Measurements from ENCODE around the gene LURAP1L.

The LURAP1L gene

DNA sequence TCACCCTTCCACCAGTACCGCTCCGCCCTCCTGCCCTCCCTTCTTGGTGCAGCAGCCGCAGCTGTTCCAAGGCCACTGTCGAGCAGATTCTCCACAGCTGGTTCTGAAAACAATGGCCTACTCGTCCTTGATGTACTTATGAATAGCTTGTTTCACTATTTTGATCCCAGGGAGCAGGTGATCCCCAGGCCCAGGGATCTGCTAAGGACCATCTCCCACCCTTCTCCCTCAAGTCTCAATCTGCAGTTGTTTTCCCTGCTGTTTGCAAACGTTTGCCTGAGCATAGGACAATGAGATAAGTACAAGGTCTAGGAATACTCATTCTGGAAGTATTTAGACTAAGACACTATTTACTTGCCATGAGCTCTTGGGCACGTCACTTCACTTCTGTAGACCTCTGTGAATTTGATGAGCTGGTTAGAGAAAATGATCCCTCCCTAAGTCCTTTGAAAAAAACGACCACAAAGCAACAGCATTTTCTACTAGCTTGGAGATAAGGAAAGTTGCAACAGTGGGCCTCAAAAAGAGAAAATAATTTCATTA is 1.8 kb downstream of the LURAP1L start:
- H3K27ac ChIP-seq, result peak overlapping the region; percentile 80
- TF ChIP-seq, protein P1, sequence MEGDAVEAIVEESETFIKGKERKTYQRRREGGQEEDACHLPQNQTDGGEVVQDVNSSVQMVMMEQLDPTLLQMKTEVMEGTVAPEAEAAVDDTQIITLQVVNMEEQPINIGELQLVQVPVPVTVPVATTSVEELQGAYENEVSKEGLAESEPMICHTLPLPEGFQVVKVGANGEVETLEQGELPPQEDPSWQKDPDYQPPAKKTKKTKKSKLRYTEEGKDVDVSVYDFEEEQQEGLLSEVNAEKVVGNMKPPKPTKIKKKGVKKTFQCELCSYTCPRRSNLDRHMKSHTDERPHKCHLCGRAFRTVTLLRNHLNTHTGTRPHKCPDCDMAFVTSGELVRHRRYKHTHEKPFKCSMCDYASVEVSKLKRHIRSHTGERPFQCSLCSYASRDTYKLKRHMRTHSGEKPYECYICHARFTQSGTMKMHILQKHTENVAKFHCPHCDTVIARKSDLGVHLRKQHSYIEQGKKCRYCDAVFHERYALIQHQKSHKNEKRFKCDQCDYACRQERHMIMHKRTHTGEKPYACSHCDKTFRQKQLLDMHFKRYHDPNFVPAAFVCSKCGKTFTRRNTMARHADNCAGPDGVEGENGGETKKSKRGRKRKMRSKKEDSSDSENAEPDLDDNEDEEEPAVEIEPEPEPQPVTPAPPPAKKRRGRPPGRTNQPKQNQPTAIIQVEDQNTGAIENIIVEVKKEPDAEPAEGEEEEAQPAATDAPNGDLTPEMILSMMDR (conservative IDR thresholded peaks at IDR 0.05), result peak; percentile 30

DNA sequence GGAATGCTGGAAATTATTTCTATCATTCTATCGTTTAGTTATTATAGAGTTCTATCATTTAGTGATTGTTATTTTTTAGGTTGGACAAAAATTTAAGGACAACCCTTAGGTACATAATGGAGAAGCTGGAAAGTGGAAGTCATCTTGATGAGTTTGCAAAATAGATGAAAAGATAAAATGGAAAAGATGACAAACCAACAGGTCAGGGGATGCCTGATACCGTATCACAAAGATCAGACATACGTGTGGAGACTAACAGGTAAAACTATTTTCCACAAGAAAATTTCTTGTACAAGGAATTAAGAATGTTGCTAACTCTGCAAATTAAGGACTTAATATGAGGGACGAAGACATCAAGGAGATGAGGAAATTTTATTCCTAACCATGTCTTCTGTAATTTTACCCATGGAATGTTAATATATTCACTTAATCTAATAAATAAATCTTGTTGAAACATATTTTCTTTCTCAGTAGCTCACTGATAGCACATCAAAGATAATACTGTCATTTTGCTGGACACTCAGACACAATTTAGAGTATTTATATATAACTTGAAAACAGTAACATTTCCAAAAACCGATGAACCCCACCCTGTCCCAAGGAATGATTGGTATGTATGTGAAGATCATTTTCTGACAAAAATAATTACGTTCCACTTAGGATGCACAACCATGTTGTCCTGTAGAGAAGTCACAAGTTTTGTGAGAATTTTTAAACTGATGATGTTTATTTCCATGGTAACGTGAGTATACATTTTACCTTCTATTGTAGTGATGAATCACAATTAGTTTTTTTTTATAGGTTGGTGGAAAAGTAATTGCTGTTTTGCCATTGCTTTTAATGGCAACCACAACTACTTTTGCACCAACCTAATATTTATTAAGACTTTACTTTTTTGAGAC is 2.6 kb downstream of the LURAP1L start:
- peak overlapping the region; percentile 80 for H3K27ac ChIP-seq
- TF ChIP-seq, protein P1 (conservative IDR thresholded peaks at IDR 0.05), result no peak

DNA sequence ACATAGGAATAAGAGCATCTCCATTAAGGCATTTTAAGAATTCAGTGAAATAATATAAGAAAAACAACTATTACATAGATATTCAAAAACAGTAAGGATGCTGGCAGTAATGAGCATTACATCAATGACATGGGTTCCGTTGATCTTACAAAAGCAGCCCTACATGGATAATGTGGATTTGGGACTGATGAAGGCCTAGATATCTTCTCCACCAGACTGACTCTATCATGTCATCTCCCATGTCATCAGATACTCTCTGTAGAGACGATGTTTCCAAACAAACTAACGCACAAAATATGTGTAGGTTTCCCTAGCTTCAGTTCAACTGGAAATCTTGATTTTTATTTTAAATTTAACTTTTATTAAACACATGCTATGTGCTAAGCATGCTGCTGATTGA is 3.6 kb downstream of the LURAP1L start:
- H3K27ac ChIP-seq, result no peak overlapping the region
- TF ChIP-seq, protein P1 (conservative IDR thresholded peaks at IDR 0.05), result no peak

DNA sequence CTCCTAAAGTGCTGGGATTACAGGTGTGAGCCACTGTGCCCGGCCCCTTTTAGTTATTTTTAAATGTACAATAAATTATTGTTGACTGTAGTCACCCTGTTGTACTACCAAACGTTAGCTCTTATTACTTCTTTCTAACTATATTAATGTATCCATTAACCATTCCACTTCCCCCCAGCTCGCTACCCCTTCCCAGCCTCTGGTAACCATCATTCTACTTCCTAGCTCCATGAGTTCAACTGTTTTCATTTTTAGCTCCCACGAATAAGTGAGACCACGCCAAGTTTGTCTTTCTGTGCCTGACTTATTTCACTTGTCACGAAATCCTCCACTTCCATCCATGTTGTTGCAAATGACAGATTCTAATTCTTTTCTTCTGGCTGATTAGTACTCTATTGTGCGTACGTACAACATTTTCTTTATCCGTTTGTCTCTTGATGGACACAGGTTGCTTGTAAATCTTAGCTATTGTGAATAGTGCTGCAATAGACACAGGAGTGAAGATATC is 6.5 kb downstream of the LURAP1L start:
- H3K27ac ChIP-seq, result no peak overlapping the region
- TF ChIP-seq, protein P1 (conservative IDR thresholded peaks at IDR 0.05), result no peak

DNA sequence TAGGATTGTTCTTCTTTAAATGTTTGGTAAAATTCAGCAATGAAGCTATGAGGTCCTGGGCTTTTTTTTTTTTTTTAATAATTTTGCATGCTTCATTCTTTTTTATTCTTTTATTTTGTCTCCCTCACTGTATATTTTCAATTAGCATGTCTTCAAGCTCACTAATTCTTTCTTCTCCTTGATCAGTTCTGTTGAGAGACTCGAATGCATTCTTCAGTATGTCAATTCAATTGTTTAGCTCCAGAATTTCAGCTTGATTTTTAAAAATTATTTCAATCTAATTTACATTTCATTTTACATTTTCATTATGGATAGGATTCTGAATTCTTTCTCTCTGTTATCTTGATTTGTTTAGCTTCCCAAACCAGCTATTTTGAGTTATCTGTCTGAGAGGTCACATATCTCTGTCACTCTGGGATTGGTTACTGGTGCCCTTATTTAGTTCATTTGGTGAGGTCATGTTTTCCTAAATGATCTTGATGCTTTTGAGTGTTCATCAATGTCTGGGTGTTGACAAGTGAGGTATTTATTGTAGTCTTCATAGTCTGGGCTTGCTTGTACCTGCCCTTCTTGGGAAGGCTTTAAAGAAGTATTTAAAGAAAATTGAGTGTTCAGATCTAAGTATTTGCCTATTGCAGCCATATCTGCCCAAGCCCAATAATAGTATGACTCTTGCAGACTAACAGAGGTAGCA is 9.1 kb downstream of the LURAP1L start:
- TF ChIP-seq, protein P1 (conservative IDR thresholded peaks at IDR 0.05), result no peak
- no peak overlapping the region for H3K27ac ChIP-seq

DNA sequence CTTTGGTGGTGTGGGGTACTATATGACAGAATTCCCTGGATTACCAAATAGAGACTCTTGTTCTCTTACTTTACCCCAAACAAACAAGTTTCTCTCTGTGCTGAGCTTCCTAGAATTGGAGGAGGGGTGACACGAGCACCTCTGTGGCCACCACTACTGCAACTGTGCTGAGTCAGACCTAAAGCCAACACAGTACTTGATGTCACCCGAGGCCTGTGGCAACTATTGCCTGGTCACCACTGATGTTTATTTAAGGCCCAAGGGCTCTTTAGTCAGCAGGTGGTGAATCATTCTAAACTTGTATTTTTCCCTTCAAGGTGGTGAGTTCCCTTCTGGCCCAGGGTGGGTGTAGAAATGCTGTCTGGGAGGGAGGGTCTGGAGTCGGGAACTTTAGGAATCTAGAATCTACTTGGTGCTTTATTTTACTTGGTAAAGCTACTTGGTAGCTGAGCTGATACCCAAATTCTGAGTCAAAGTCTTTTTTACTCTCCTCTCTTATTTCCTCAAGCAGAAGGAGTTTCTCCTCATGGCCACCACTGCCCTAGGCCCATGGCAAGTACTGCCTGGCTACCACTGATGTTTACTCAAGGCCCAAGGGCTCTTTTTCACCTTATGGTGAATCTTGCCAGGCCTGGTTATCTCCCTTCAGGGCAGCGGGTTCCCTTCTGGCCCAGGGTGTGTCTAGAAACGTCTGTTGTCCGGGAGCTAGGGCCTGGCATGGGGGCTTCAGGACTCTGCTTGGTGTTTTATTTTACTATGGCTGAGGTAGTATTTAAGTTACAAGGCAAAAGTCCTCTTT is 9.8 kb downstream of the LURAP1L start:
- TF ChIP-seq, protein P1 (conservative IDR thresholded peaks at IDR 0.05), result no peak
- H3K27ac ChIP-seq, result peak overlapping the region; percentile 23; the same call in 1 of the 2 replicates

Data from VCaP (cell line).